Activated naive CD8-positive, alpha-beta T cell treated with anti-CD3 and anti-CD28 coated beads, Interleukin-2, amount 10 ng/mL, durations not matched to agents 7 days and 5 days (primary cell): ENCODE measurements around the gene CLSTN2. TPM values are rescaled to one million over a fixed set of nuclear protein-coding genes. Genes with fewer than 3 reads are reported as not detected.

Experiments
- ATAC-seq: fragments of 150-1000 bp; cut with Tn5 transposase; one replicate; pipeline ENCODE4 v1.10.0; 2021; ENCODE audit warnings: low read depth, moderate library complexity
- POLR2A ChIA-PET: fragments of 350-600 bp; sonication (Branson Sonifier 250); formaldehyde crosslinking; loops from one replicate; lab custom pipeline; 2021; ENCODE audit warnings: antibody characterized with exemption; lab: Charles Lee
- DNase-seq: peaks from one replicate; pipeline ENCODE4 v3.0.0; 2021
- H3K27ac Mint-ChIP-seq: one replicate; pipeline ENCODE4 v1.8.0; 2022; ENCODE audit warnings: mild to moderate bottlenecking, mixed read lengths
- H3K27me3 Mint-ChIP-seq: one replicate; pipeline ENCODE4 v1.8.0; 2022; ENCODE audit warnings: mild to moderate bottlenecking, moderate library complexity, mixed read lengths
- H3K36me3 Mint-ChIP-seq: one replicate; pipeline ENCODE4 v1.8.0; 2021; ENCODE audit warnings: mild to moderate bottlenecking, mixed read lengths
- H3K4me1 Mint-ChIP-seq: one replicate; pipeline ENCODE4 v1.8.0; 2021; ENCODE audit warnings: mixed read lengths
- H3K4me3 Mint-ChIP-seq: one replicate; pipeline ENCODE4 v1.8.0; 2022; ENCODE audit warnings: mild to moderate bottlenecking, moderate library complexity, mixed read lengths
- H3K9me3 Mint-ChIP-seq: one replicate; pipeline ENCODE4 v1.8.0; 2021; ENCODE audit warnings: mixed read lengths
- total RNA-seq, 2 experiments: library from RNA; stranded (reverse); gene quantifications; one replicate each; pipeline ENCODE4 v1.2.3, GENCODE V29; 2021

The CLSTN2 gene
- total RNA-seq, 2 experiments from 2014 or later: not detected

GRCh38 chr3:140470211-140470610, 535.2 kb downstream of the CLSTN2 start:
- DNase-seq (no peak), ATAC-seq (no peak)
- Mint-ChIP-seq H3K36me3 (no peaks in the 10 kb centered on the region), H3K27ac (no peak overlapping the region), H3K4me1 (no peaks in the 10 kb centered on the region), H3K9me3 (no peaks in the 10 kb centered on the region), H3K27me3 (no peaks in the 10 kb centered on the region), H3K4me3 (no peak overlapping the region)
- POLR2A ChIA-PET: no interaction called here

- no peaks in the 10 kb centered on the region for H3K36me3 Mint-ChIP-seq
- H3K27ac Mint-ChIP-seq: no peak overlapping the region
- no peaks in the 10 kb centered on the region for H3K9me3 Mint-ChIP-seq
- no peak for ATAC-seq
- POLR2A ChIA-PET: no interaction called here
- no peak overlapping the region for H3K4me3 Mint-ChIP-seq
- no peak for DNase-seq
- no peaks in the 10 kb centered on the region for H3K4me1 Mint-ChIP-seq
- H3K27me3 Mint-ChIP-seq: no peaks in the 10 kb centered on the region
These were observed 536.0 kb downstream of the CLSTN2 start for GRCh38 chr3:140470962-140471361.

GRCh38 chr3:140472306-140473020, 537.5 kb downstream of the CLSTN2 start:
- POLR2A ChIA-PET: no interaction called here
- no peak for ATAC-seq
- Mint-ChIP-seq H3K27me3 (no peaks in the 10 kb centered on the region), H3K36me3 (no peaks in the 10 kb centered on the region), H3K4me1 (no peaks in the 10 kb centered on the region), H3K4me3 (no peak overlapping the region), H3K9me3 (no peaks in the 10 kb centered on the region), H3K27ac (no peak overlapping the region)
- DNase-seq: no peak

- Mint-ChIP-seq H3K9me3 (peaks cover 2% of the 10 kb centered on the region), H3K27ac (no peak overlapping the region), H3K27me3 (no peaks in the 10 kb centered on the region), H3K36me3 (no peaks in the 10 kb centered on the region), H3K4me1 (no peaks in the 10 kb centered on the region), H3K4me3 (no peak overlapping the region)
- ATAC-seq: no peak
- DNase-seq: no peak
- POLR2A ChIA-PET: no interaction called here
These were observed 552.6 kb downstream of the CLSTN2 start for GRCh38 chr3:140487566-140487965.

GRCh38 chr3:140493271-140493670, 558.3 kb downstream of the CLSTN2 start:
- DNase-seq (no peak), ATAC-seq (no peak)
- POLR2A ChIA-PET: no interaction called here
- no peaks in the 10 kb centered on the region for H3K9me3 Mint-ChIP-seq
- H3K27me3 Mint-ChIP-seq: peaks cover 3% of the 10 kb centered on the region
- H3K27ac Mint-ChIP-seq: no peak overlapping the region
- no peaks in the 10 kb centered on the region for H3K4me1 Mint-ChIP-seq
- H3K36me3 Mint-ChIP-seq: no peaks in the 10 kb centered on the region
- no peak overlapping the region for H3K4me3 Mint-ChIP-seq

- no peaks in the 10 kb centered on the region for H3K4me1 Mint-ChIP-seq
- no peak overlapping the region for H3K4me3 Mint-ChIP-seq
These were observed 560.0 kb downstream of the CLSTN2 start for GRCh38 chr3:140494970-140495369.

GRCh38 chr3:140497331-140497730, 562.3 kb downstream of the CLSTN2 start:
- ATAC-seq: no peak
- no peak overlapping the region for H3K27ac Mint-ChIP-seq
- POLR2A ChIA-PET: interaction anchor here (0.5 kb wide), 1 partner anchor 16 kb away, joined by 3 read pairs; no protein-coding TSS in a partner anchor
- H3K4me1 Mint-ChIP-seq: no peaks in the 10 kb centered on the region
- DNase-seq: no peak
- no peaks in the 10 kb centered on the region for H3K36me3 Mint-ChIP-seq
- no peak overlapping the region for H3K4me3 Mint-ChIP-seq
- H3K27me3 Mint-ChIP-seq: peaks cover 3% of the 10 kb centered on the region
- H3K9me3 Mint-ChIP-seq: no peaks in the 10 kb centered on the region

More at GRCh38 chr3:140494970-140495369, 560.0 kb downstream of the CLSTN2 start:
- DNase-seq (no peak), ATAC-seq (no peak)
- POLR2A ChIA-PET: no interaction called here
- no peak overlapping the region for H3K27ac Mint-ChIP-seq
- H3K9me3 Mint-ChIP-seq: no peaks in the 10 kb centered on the region
- peaks cover 3% of the 10 kb centered on the region for H3K27me3 Mint-ChIP-seq
- no peaks in the 10 kb centered on the region for H3K36me3 Mint-ChIP-seq

- H3K4me1 Mint-ChIP-seq: no peaks in the 10 kb centered on the region
- H3K9me3 Mint-ChIP-seq: no peaks in the 10 kb centered on the region
These were observed 564.3 kb downstream of the CLSTN2 start for GRCh38 chr3:140499114-140499757.

GRCh38 chr3:140500473-140500872, 565.5 kb downstream of the CLSTN2 start:
- no peak for DNase-seq
- Mint-ChIP-seq H3K4me1 (no peaks in the 10 kb centered on the region), H3K27ac (no peak overlapping the region), H3K27me3 (no peaks in the 10 kb centered on the region), H3K4me3 (no peak overlapping the region), H3K9me3 (no peaks in the 10 kb centered on the region), H3K36me3 (no peaks in the 10 kb centered on the region)
- POLR2A ChIA-PET: no interaction called here
- no peak for ATAC-seq

More at GRCh38 chr3:140499114-140499757, 564.3 kb downstream of the CLSTN2 start:
- no peak for DNase-seq
- Mint-ChIP-seq H3K27ac (no peak overlapping the region), H3K36me3 (no peaks in the 10 kb centered on the region), H3K4me3 (no peak overlapping the region), H3K27me3 (peaks cover 2% of the 10 kb centered on the region)
- ATAC-seq: no peak
- POLR2A ChIA-PET: interaction anchor here (0.7 kb wide), 1 partner anchor 1031 kb away, joined by 4 read pairs; no protein-coding TSS in a partner anchor

GRCh38 chr3:140501061-140501769, 566.2 kb downstream of the CLSTN2 start:
- POLR2A ChIA-PET: no interaction called here
- ATAC-seq: no peak
- DNase-seq: no peak
- Mint-ChIP-seq H3K27me3 (no peaks in the 10 kb centered on the region), H3K27ac (no peak overlapping the region), H3K4me1 (no peaks in the 10 kb centered on the region), H3K36me3 (no peaks in the 10 kb centered on the region), H3K4me3 (no peak overlapping the region), H3K9me3 (no peaks in the 10 kb centered on the region)

- H3K27ac Mint-ChIP-seq: no peak overlapping the region
- H3K27me3 Mint-ChIP-seq: no peaks in the 10 kb centered on the region
- H3K36me3 Mint-ChIP-seq: no peaks in the 10 kb centered on the region
- H3K4me1 Mint-ChIP-seq: no peaks in the 10 kb centered on the region
- ATAC-seq (no peak), DNase-seq (no peak)
- H3K4me3 Mint-ChIP-seq: no peak overlapping the region
- no peaks in the 10 kb centered on the region for H3K9me3 Mint-ChIP-seq
- POLR2A ChIA-PET: no interaction called here
These were observed 566.9 kb downstream of the CLSTN2 start for GRCh38 chr3:140501770-140502364.

- ATAC-seq (no peak), DNase-seq (no peak)
- no peaks in the 10 kb centered on the region for H3K27me3 Mint-ChIP-seq
- H3K27ac Mint-ChIP-seq: no peak overlapping the region
- POLR2A ChIA-PET: no interaction called here
- no peaks in the 10 kb centered on the region for H3K9me3 Mint-ChIP-seq
- H3K4me3 Mint-ChIP-seq: no peak overlapping the region
- no peaks in the 10 kb centered on the region for H3K36me3 Mint-ChIP-seq
- H3K4me1 Mint-ChIP-seq: no peaks in the 10 kb centered on the region
These were observed 570.2 kb downstream of the CLSTN2 start for GRCh38 chr3:140505213-140505612.

GRCh38 chr3:140505876-140506275, 570.9 kb downstream of the CLSTN2 start:
- Mint-ChIP-seq H3K4me1 (no peaks in the 10 kb centered on the region), H3K9me3 (no peaks in the 10 kb centered on the region), H3K4me3 (no peak overlapping the region), H3K27me3 (no peaks in the 10 kb centered on the region), H3K36me3 (no peaks in the 10 kb centered on the region), H3K27ac (no peak overlapping the region)
- POLR2A ChIA-PET: no interaction called here
- DNase-seq: no peak
- no peak for ATAC-seq
